Measurements from ENCODE around the gene NPIPB9. TPM values are rescaled to one million over a fixed set of nuclear protein-coding genes. Genes with fewer than 3 reads are reported as not detected.
"Not testable (repeated sequence)": the region's sequence is repeated elsewhere in the genome, so short reads cannot be mapped to it uniquely, and the experiment has no call there.

The NPIPB9 gene
- total and polyA plus RNA-seq, 2 of the 8 experiments (the other 6 are each of a cell fraction or from before 2014, with no cell fraction given): 0.41 to 2.4 TPM

- WGBS, 2 experiments (ENCODE audit: extremely low coverage in 1 of 2, insufficient coverage in 1 of 2, insufficient read length in 1 of 2, insufficient replicate concordance in 2 of 2, low coverage in 1 of 2, low lambda C conversion rate in 2 of 2, missing lambda C conversion rate in 1 of 2): no CpG with 5 or more reads among the region's 66 CpGs
- H3K56ac ChIP-seq (replicated peaks; ENCODE audit: insufficient read length, low read depth, low read length); H3K4me3 ChIP-seq (ENCODE audit: extremely low read depth in 1 of 4, insufficient read depth in 2 of 4, low read depth in 3 of 4, low read length in 4 of 4); H2BK20ac ChIP-seq (ENCODE audit: low read length); FAIRE-seq; H3K27me3 ChIP-seq (replicated peaks in 1 of 4; ENCODE audit: control insufficient read depth in 3 of 4, extremely low read depth in 1 of 4, insufficient read depth in 3 of 4, low read length in 3 of 4); H4K5ac ChIP-seq (ENCODE audit: insufficient read length, low read depth, low read length); H3K23me2 ChIP-seq (ENCODE audit: low read depth, low read length); H3K79me2 ChIP-seq (ENCODE audit: control insufficient read depth in 1 of 2, insufficient read depth in 2 of 2, low read length in 2 of 2); H4K8ac ChIP-seq (ENCODE audit: extremely low read depth, insufficient read depth, low read length); H3K79me1 ChIP-seq (ENCODE audit: low read depth, low read length); H2BK120ac ChIP-seq (replicated peaks; ENCODE audit: low read depth, low read length); H2BK15ac ChIP-seq (ENCODE audit: low read length); CTCF ChIA-PET (ENCODE audit: partially characterized antibody); H3K36me3 ChIP-seq (ENCODE audit: control insufficient read depth in 2 of 4, insufficient read depth in 4 of 4, low read length in 3 of 4); H3K4me2 ChIP-seq (ENCODE audit: insufficient read depth in 1 of 2, low read depth in 2 of 2, low read length in 2 of 2); H4K91ac ChIP-seq (replicated peaks; ENCODE audit: insufficient read length, low read length); H3K9ac ChIP-seq (replicated peaks in 1 of 4; ENCODE audit: extremely low read depth in 1 of 4, low read depth in 3 of 4, low read length in 3 of 4); POLR2A ChIA-PET (ENCODE audit: partially characterized antibody); H3K9me3 ChIP-seq (ENCODE audit: insufficient read depth in 2 of 2, low read depth in 1 of 2, low read length in 1 of 2); H2BK5ac ChIP-seq (ENCODE audit: low read depth, low read length); H4K20me1 ChIP-seq (replicated peaks in 1 of 2; ENCODE audit: control insufficient read depth in 1 of 2, insufficient read depth in 2 of 2, low read length in 2 of 2); H3K4ac ChIP-seq (replicated peaks; ENCODE audit: insufficient read length, low read depth, low read length); H3K4me1 ChIP-seq (replicated peaks in 1 of 4; ENCODE audit: control insufficient read depth in 3 of 4, insufficient read depth in 4 of 4, low read length in 3 of 4); H2AFZ ChIP-seq (ENCODE audit: low read length); DNase-seq (ENCODE audit: low read depth in 1 of 2, low spot score in 2 of 2); H3K27ac ChIP-seq (ENCODE audit: low read depth, low read length); H3K14ac ChIP-seq (ENCODE audit: insufficient read length); H3K18ac ChIP-seq (ENCODE audit: extremely low read depth, low read length); H2AK5ac ChIP-seq (ENCODE audit: low read depth, low read length); H3K23ac ChIP-seq (ENCODE audit: insufficient read length); H2BK12ac ChIP-seq (ENCODE audit: low read depth, low read length): not testable (repeated sequence)
Measured at GRCh38 chr16:28711220-28712083, 40.1 kb upstream of the NPIPB9 start, which contains the start of gene EIF3C. Gene EIF3C (plus strand): TSS chr16:28711464. CDS start chr16:28711687, 223 bp downstream.
